Loucy (cell line): ENCODE data around the gene TNFSF15.

ENCODE experiments used
- H2AFZ ChIP-seq: fragments of 200-600 bp; sonication (generic); 2 replicates; pipeline ENCODE4 v1.6.0; 2016; ENCODE audit warnings: antibody characterized with exemption, mild to moderate bottlenecking, low read length, moderate library complexity
- H3F3A ChIP-seq: fragments of 200-600 bp; 2 replicates; pipeline ENCODE4 v1.6.0; 2016; ENCODE audit warnings: antibody characterized with exemption, low read depth, mild to moderate bottlenecking
- H3K27me3 ChIP-seq: fragments of 200-600 bp; sonication (generic); 2 replicates; pipeline ENCODE4 v1.6.1; 2014; ENCODE audit warnings: low read length, mild to moderate bottlenecking; ENCODE audit not compliant: insufficient read depth, poor library complexity, severe bottlenecking
- H3K36me3 ChIP-seq: fragments of 200-600 bp; sonication (generic); 2 replicates; pipeline ENCODE4 v1.6.1; 2016; ENCODE audit warnings: low read length; ENCODE audit not compliant: insufficient read depth
- H3K4me1 ChIP-seq: fragments of 200-600 bp; sonication (generic); 2 replicates; pipeline ENCODE4 v1.5.1; 2014; ENCODE audit warnings: low read length, mild to moderate bottlenecking; ENCODE audit not compliant: insufficient read depth, poor library complexity, severe bottlenecking
- H3K4me2 ChIP-seq: fragments of 200-600 bp; sonication (generic); 2 replicates; pipeline ENCODE4 v1.6.0; 2014; ENCODE audit warnings: antibody characterized with exemption, low read length, low read depth, mild to moderate bottlenecking; ENCODE audit not compliant: poor library complexity, severe bottlenecking
- H3K4me3 ChIP-seq: fragments of 200-600 bp; sonication (generic); 2 replicates; pipeline ENCODE4 v1.5.1; 2014; ENCODE audit warnings: low read length, mild to moderate bottlenecking, mixed read lengths; ENCODE audit not compliant: poor library complexity, severe bottlenecking
- H3K79me2 ChIP-seq: fragments of 200-600 bp; sonication (generic); 2 replicates; pipeline ENCODE4 v1.6.1; 2014; ENCODE audit warnings: low read length; ENCODE audit not compliant: insufficient read depth
- H3K9ac ChIP-seq: fragments of 200-600 bp; sonication (generic); 2 replicates; pipeline ENCODE4 v1.6.0; 2014; ENCODE audit warnings: mild to moderate bottlenecking, low read depth, low read length, moderate library complexity; ENCODE audit not compliant: poor library complexity, severe bottlenecking
- H3K9me2 ChIP-seq: fragments of 200-600 bp; sonication (generic); replicated peaks from 2 replicates; pipeline ENCODE4 v1.6.1; 2016; ENCODE audit warnings: low read depth, low read length, mixed read lengths
- H3K9me3 ChIP-seq: fragments of 200-600 bp; sonication (generic); 2 replicates; pipeline ENCODE4 v1.6.1; 2014; ENCODE audit warnings: mild to moderate bottlenecking, antibody characterized with exemption, low read length, low read depth; ENCODE audit not compliant: insufficient read depth
- H4K20me1 ChIP-seq: fragments of 200-600 bp; sonication (generic); 2 replicates; pipeline ENCODE4 v1.6.0; 2014; ENCODE audit warnings: antibody characterized with exemption, low read length, mild to moderate bottlenecking; ENCODE audit not compliant: insufficient read depth, poor library complexity, severe bottlenecking
- EZH2phosphoT487 ChIP-seq: fragments of 200-600 bp; IDR thresholded peaks from 2 replicates; pipeline ENCODE4 v1.6.1; 2018; ENCODE audit warnings: antibody characterized with exemption, mild to moderate bottlenecking, moderate library complexity, borderline replicate concordance
- TF ChIP-seq, protein P1 (sequence below): fragments of 200-600 bp; sonication (generic); conservative IDR thresholded peaks from 2 replicates; pipeline ENCODE4 v1.5.1; 2014; ENCODE audit warnings: mild to moderate bottlenecking, antibody characterized with exemption, low read length

Gene TNFSF15

DNA sequence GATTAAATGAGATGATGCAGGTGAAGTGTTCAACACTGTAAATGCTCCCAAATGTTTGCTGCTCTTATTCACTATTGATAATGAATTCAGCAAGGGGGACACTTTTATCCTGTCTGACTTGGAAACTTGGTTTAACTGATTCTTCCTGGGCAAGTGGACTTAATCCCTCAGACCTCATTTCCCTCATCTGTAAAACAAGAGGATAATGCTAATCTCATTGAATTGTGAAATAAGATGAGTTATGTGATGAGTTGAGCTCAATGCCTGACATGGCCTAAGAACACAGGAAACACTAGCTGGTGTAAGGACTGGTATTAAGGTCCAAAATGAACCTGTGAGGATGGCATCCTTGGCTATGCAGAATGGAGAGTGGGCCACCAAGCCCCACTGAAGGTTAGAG lies 23.3 kb downstream of the TNFSF15 start:
- Histone ChIP-seq H3K4me2 (no peak overlapping the region), H3K36me3 (no peaks in the 10 kb centered on the region), H3K27me3 (no peaks in the 10 kb centered on the region), H3K9me3 (no peaks in the 10 kb centered on the region), H3K4me3 (no peak overlapping the region), H3K4me1 (no peaks in the 10 kb centered on the region), H3K9ac (no peak overlapping the region), H4K20me1 (no peaks in the 10 kb centered on the region), H3K79me2 (no peaks in the 10 kb centered on the region), H3K9me2 (no peaks in the 10 kb centered on the region), H2AFZ (no peak overlapping the region), H3F3A (no peaks in the 10 kb centered on the region)
- TF ChIP-seq, protein P1, sequence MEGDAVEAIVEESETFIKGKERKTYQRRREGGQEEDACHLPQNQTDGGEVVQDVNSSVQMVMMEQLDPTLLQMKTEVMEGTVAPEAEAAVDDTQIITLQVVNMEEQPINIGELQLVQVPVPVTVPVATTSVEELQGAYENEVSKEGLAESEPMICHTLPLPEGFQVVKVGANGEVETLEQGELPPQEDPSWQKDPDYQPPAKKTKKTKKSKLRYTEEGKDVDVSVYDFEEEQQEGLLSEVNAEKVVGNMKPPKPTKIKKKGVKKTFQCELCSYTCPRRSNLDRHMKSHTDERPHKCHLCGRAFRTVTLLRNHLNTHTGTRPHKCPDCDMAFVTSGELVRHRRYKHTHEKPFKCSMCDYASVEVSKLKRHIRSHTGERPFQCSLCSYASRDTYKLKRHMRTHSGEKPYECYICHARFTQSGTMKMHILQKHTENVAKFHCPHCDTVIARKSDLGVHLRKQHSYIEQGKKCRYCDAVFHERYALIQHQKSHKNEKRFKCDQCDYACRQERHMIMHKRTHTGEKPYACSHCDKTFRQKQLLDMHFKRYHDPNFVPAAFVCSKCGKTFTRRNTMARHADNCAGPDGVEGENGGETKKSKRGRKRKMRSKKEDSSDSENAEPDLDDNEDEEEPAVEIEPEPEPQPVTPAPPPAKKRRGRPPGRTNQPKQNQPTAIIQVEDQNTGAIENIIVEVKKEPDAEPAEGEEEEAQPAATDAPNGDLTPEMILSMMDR: no peak
- TF ChIP-seq EZH2phosphoT487: no peak

DNA sequence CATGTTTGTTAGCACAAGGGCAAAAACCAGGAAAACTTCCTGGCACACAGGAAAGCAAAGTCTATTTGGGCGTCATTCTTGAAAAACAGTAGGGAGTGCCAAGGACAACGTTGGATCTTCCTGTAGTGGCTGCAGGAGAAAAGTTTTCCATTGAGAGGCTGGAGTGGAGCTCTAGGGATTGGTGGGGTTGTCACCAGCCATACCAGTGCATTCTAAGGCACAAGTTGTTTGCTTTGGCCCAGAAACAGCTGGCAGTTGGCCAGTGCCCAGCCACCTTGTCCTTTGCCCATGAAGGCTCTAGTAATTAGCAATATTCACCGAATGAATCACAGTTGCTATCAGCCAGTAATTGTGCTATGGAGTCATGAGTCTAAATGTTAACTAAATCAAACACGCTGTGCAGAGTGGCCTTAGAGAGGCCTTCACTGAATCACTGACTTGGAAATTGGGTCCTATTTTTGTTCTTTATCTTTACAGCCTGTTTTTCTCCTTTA lies 26.4 kb downstream of the TNFSF15 start:
- Histone ChIP-seq H3K36me3 (no peaks in the 10 kb centered on the region), H4K20me1 (no peaks in the 10 kb centered on the region), H3F3A (no peaks in the 10 kb centered on the region), H3K4me3 (no peak overlapping the region), H3K79me2 (no peaks in the 10 kb centered on the region), H3K4me1 (no peaks in the 10 kb centered on the region), H2AFZ (no peak overlapping the region), H3K9me2 (no peaks in the 10 kb centered on the region), H3K27me3 (no peaks in the 10 kb centered on the region), H3K4me2 (no peak overlapping the region), H3K9me3 (no peaks in the 10 kb centered on the region), H3K9ac (no peak overlapping the region)
- no peak for TF ChIP-seq EZH2phosphoT487
- TF ChIP-seq, protein P1: no peak

DNA sequence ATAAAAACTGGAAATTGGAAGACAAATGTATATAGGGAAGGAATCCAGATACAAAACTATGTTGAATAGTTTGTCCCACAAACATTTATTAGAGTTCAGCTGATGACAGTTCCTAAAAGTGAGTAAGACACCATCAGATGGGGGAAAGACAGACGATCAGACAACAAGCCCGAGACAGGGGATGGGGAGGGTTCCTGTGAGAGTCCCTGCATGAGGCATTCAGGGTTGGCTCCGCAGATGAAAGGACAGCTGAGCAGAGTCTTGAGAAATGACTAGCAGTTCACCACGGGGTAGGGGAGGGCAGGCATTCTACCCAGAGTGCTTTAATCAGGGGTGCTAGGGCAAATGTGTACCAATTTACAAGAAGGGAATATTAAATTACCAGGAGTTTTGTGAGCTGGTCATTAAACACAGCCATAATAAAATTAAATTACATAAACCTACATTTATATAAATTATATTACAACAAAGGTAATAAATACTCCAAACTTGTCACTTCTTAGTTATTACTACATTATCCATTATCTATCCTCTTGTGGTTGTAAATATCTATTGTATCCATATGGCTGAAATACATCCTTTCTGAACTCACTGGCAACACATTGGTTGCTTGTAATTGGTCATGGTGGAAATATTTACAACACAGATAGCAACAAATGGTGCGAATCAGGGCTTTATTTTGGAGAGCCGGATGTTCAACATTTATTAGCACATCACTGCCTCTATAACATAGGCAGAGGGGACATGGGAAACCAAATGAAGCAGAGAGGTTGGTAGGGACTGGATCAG lies 27.8 kb downstream of the TNFSF15 start:
- Histone ChIP-seq H3K9me3 (no peaks in the 10 kb centered on the region), H3K27me3 (no peaks in the 10 kb centered on the region), H3K9me2 (no peaks in the 10 kb centered on the region), H3K9ac (no peak overlapping the region), H3F3A (no peaks in the 10 kb centered on the region), H3K36me3 (no peaks in the 10 kb centered on the region), H3K4me3 (no peak overlapping the region), H3K79me2 (no peaks in the 10 kb centered on the region), H3K4me1 (no peaks in the 10 kb centered on the region), H2AFZ (no peak overlapping the region), H4K20me1 (no peaks in the 10 kb centered on the region), H3K4me2 (no peak overlapping the region)
- TF ChIP-seq, protein P1: no peak
- TF ChIP-seq EZH2phosphoT487: no peak
